Pancreas (tissue), 10 donors: ENCODE data around the gene PLD1. TPM values are rescaled to one million over a fixed set of nuclear protein-coding genes. Genes with fewer than 3 reads are reported as not detected.
A peak's percentile ranks its signal among the peaks of the same experiment; 100 is the strongest.

Experiments
- ATAC-seq, 4 donors: fragments of 200-7000 bp; cut with Tn5 transposase; one replicate each; pipeline versions ENCODE4 v1.8.0 to v1.9.1; 2020; ENCODE audit warnings: mild to moderate bottlenecking in 4 of 4, moderate library complexity in 4 of 4
- DNase-seq, 6 donors: peaks; one replicate each; pipeline ENCODE4 v3.0.0-alpha.2; 2020
- FAIRE-seq: peaks from 2 replicates; lab custom pipeline; 2012; peaks lifted over from hg19 to GRCh38; lab: Jason Lieb, UNC
- H3K27ac ChIP-seq, 4 donors: fragments of 200-600 bp; sonication (generic); 1 replicate in 3 of 4; 2 replicates in 1 of 4; pipeline versions ENCODE4 v1.5.0 to v1.8.0; 2020
- H3K27me3 ChIP-seq, 4 donors: fragments of 200-600 bp; one replicate each; pipeline ENCODE4 v1.8.0; 2021
- H3K36me3 ChIP-seq, 3 donors: fragments of 200-600 bp; sonication (generic) in 1 of 3; one replicate each; pipeline versions ENCODE4 v1.5.0 to v1.8.0; 2020 to 2021
- H3K4me1 ChIP-seq, 3 donors: fragments of 200-600 bp; one replicate each; pipeline ENCODE4 v1.8.0; 2021
- H3K4me3 ChIP-seq, 4 donors: fragments of 200-600 bp; sonication (generic) in 2 of 4; one replicate each; pipeline versions ENCODE4 v1.5.0 to v1.8.0; 2020 to 2021
- H3K9me3 ChIP-seq, 4 donors: fragments of 200-600 bp; one replicate each; pipeline ENCODE4 v1.8.0; 2021
- CTCF ChIP-seq, 4 donors: fragments of 200-600 bp; sonication (generic) in 3 of 4; IDR thresholded peaks; one replicate each; pipeline versions ENCODE4 v1.5.0 to v1.8.0; 2021; ENCODE audit warnings: antibody characterized with exemption in 4 of 4
- WGBS, 2 donors: extraction: QIAGEN DNeasy Blood & Tissue Kit; methylation state at CpG; one replicate each; pipeline ENCODE4 v1.1.7; 2013; 5-methylcytosine and 5-hydroxymethylcytosine counted together
- intact Hi-C, 3 donors: fragments of 100-400 bp; cut with DNase I; formaldehyde crosslinking; loops; one replicate each; pipeline versions ENCODE4 v1.11.1 to v1.14.2; 2022
- polyA plus RNA-seq, 2 donors: library from polyadenylated mRNA; stranded (reverse); fragments of 200-250 nt; gene quantifications; one replicate each; pipeline ENCODE4 v1.2.3, GENCODE V29; 2013
- total RNA-seq, 6 donors: library from RNA; stranded (reverse); fragmentation: NEBNext Ultra II Directional in 4 of 6; extraction: Animal tissue kit (Norgen Biotek cat#: 25700) in 4 of 6; gene quantifications; one replicate each; pipeline versions ENCODE4 v1.2.1 to v1.2.4, GENCODE V29; 2021 to 2023
- donor health status: healthy with polysubstance abuse.
- donor health status: DM: no; HTN: no; CAD: no; lungs with moderate emphysema.
- donor health status: DM: no; HTN: no; CAD: no.
- donor health status: control.
- donor health status: control.
- donor health status: Bipolar disorder and iron deficiency.
- donor health status: DM: yes; HTN: yes; CAD: no.
- donor health status: DM: no; HTN: no; CAD: no.
- donor health status: DM: no; HTN: no; CAD: no.
- donor health status: DM: yes; HTN: yes; CAD: no.

The PLD1 gene
- total and polyA plus RNA-seq, 8 donors = 14.7 to 62.1 (median 33.7) TPM

GRCh38 chr3:171556148-171556547 lies 254.1 kb downstream of the PLD1 start:
- Histone ChIP-seq H3K4me1 (no peaks in the 10 kb centered on the region), H3K36me3 (no peaks in the 10 kb centered on the region), H3K27me3 (no peaks in the 10 kb centered on the region), H3K9me3 (no peaks in the 10 kb centered on the region), H3K27ac (no peak overlapping the region), H3K4me3 (peak overlapping the region in 1 of 4 donors; percentile 7)
- 27 to 35% methylated on average over 5 of the region's 5 CpGs for WGBS, 2 donors
- intact Hi-C loops = no loop called here
- ATAC-seq (peak in 2 of 4 donors; percentile 20 to 56), FAIRE-seq (no peak), DNase-seq (no peak)
- no peak for TF ChIP-seq CTCF (IDR thresholded peaks at IDR 0.05)

GRCh38 chr3:171553086-171553485 lies 257.2 kb downstream of the PLD1 start:
- Histone ChIP-seq H3K27me3 (no peaks in the 10 kb centered on the region), H3K9me3 (no peaks in the 10 kb centered on the region), H3K4me3 (no peak overlapping the region), H3K27ac (no peak overlapping the region), H3K4me1 (no peaks in the 10 kb centered on the region), H3K36me3 (no peaks in the 10 kb centered on the region)
- ATAC-seq (no peak), FAIRE-seq (no peak), DNase-seq (no peak)
- 78 to 83% methylated on average over 2 of the region's 2 CpGs for WGBS, 2 donors
- TF ChIP-seq CTCF (IDR thresholded peaks at IDR 0.05) = no peak
- intact Hi-C loops = no loop called here

GRCh38 chr3:171552531-171552930 lies 257.8 kb downstream of the PLD1 start:
- Histone ChIP-seq H3K4me3 (no peak overlapping the region), H3K9me3 (no peaks in the 10 kb centered on the region), H3K4me1 (no peaks in the 10 kb centered on the region), H3K36me3 (no peaks in the 10 kb centered on the region), H3K27ac (no peak overlapping the region), H3K27me3 (no peaks in the 10 kb centered on the region)
- DNase-seq = no peak
- no peak for FAIRE-seq
- no peak for ATAC-seq
- intact Hi-C loops = no loop called here
- no peak for TF ChIP-seq CTCF (IDR thresholded peaks at IDR 0.05)
- 84 to 100% methylated on average over 1 of the region's 1 CpG for WGBS, 2 donors

- no peak for TF ChIP-seq CTCF (IDR thresholded peaks at IDR 0.05)
- H3K4me3 ChIP-seq = no peak overlapping the region
- H3K9me3 ChIP-seq = no peaks in the 10 kb centered on the region
- H3K27me3 ChIP-seq = no peaks in the 10 kb centered on the region
- H3K36me3 ChIP-seq = no peaks in the 10 kb centered on the region
- FAIRE-seq (no peak), DNase-seq (no peak), ATAC-seq (no peak)
- no peaks in the 10 kb centered on the region for H3K4me1 ChIP-seq
- intact Hi-C loops = no loop called here
- no peak overlapping the region for H3K27ac ChIP-seq
- 72 to 92% methylated on average over 1 of the region's 1 CpG for WGBS, 2 donors
These were observed 259.0 kb downstream of the PLD1 start for GRCh38 chr3:171551296-171551695.

Other genes with a start within 250 kb of the PLD1 start
- gene TMEM212, start 32.9 kb upstream of the PLD1 start, total RNA-seq = not detected
- not detected for gene TMEM212, start 32.9 kb upstream of the PLD1 start, polyA plus RNA-seq
- gene FNDC3B, start 229.1 kb upstream of the PLD1 start, total RNA-seq = 100 to 1,000 TPM in 2 of 6 donors, 10 to 100 TPM in 4; 67.5 to 126 (median 79.0) TPM
- gene FNDC3B, start 229.1 kb upstream of the PLD1 start, polyA plus RNA-seq = 10 to 100 TPM in 1 of 2 donors, 1 to 10 TPM in 1; 9.3 to 14.6 TPM